GM21737 (cell line): ENCODE data around the gene RBMS3.
A peak's percentile ranks its signal among the peaks of the same experiment; 100 is the strongest.
"Not testable (repeated sequence)": the region's sequence is repeated elsewhere in the genome, so short reads cannot be mapped to it uniquely, and the experiment has no call there.

ENCODE experiments used
- ATAC-seq: cut with Tn5 transposase; IDR thresholded peaks from one replicate; pipeline ENCODE4 v1.9.1; 2021; ENCODE audit warnings: mild to moderate bottlenecking, moderate library complexity; ENCODE audit not compliant: unreplicated experiment

The RBMS3 gene

GRCh38 chr3:29310865-29311264, 30.0 kb downstream of the RBMS3 start:
- no peak for ATAC-seq

- no peak for ATAC-seq
Observed at GRCh38 chr3:29311795-29312194, 30.9 kb downstream of the RBMS3 start.

- ATAC-seq, result no peak
Observed at GRCh38 chr3:29312395-29312794, 31.5 kb downstream of the RBMS3 start.

GRCh38 chr3:29312960-29313452, 32.1 kb downstream of the RBMS3 start:
- ATAC-seq, result no peak

- ATAC-seq, result no peak
Observed at GRCh38 chr3:29313981-29314726, 33.3 kb downstream of the RBMS3 start.

- ATAC-seq, result no peak
Observed at GRCh38 chr3:29314727-29315088, 33.8 kb downstream of the RBMS3 start.

- ATAC-seq, result no peak
Observed at GRCh38 chr3:29317659-29318173, 36.8 kb downstream of the RBMS3 start.

GRCh38 chr3:29318251-29318650, 37.4 kb downstream of the RBMS3 start:
- ATAC-seq, result no peak

GRCh38 chr3:29319262-29319661, 38.4 kb downstream of the RBMS3 start:
- peak; percentile 60 for ATAC-seq

- no peak for ATAC-seq
Observed at GRCh38 chr3:29319798-29320197, 38.9 kb downstream of the RBMS3 start.

- ATAC-seq, result no peak
Observed at GRCh38 chr3:29322586-29322985, 41.7 kb downstream of the RBMS3 start.

- ATAC-seq, result peak; percentile 98
Observed at GRCh38 chr3:29324180-29324651, 43.3 kb downstream of the RBMS3 start.

- not testable (repeated sequence) for ATAC-seq
Observed at GRCh38 chr3:29326540-29326939, 45.7 kb downstream of the RBMS3 start.

- no peak for ATAC-seq
Observed at GRCh38 chr3:29329986-29330890, 49.4 kb downstream of the RBMS3 start.

- ATAC-seq, result no peak
Observed at GRCh38 chr3:29331035-29331434, 50.2 kb downstream of the RBMS3 start.

GRCh38 chr3:29331456-29332194, 50.8 kb downstream of the RBMS3 start:
- no peak for ATAC-seq

- ATAC-seq, result no peak
Observed at GRCh38 chr3:29332195-29332637, 51.3 kb downstream of the RBMS3 start.

GRCh38 chr3:29333576-29333975, 52.7 kb downstream of the RBMS3 start:
- no peak for ATAC-seq

GRCh38 chr3:29334706-29335105, 53.8 kb downstream of the RBMS3 start:
- no peak for ATAC-seq

- no peak for ATAC-seq
Observed at GRCh38 chr3:29335438-29335837, 54.6 kb downstream of the RBMS3 start.

- no peak for ATAC-seq
Observed at GRCh38 chr3:29335943-29336342, 55.1 kb downstream of the RBMS3 start.
